ENCODE measurements around the gene SLC35B1. TPM values are rescaled to one million over a fixed set of nuclear protein-coding genes. Genes with fewer than 3 reads are reported as not detected.

Gene SLC35B1
- polyA plus RNA-seq, 1 donor (not counting 4 experiments of a cell fraction or from before 2014, with no cell fraction given), result 71.6 TPM

DNA sequence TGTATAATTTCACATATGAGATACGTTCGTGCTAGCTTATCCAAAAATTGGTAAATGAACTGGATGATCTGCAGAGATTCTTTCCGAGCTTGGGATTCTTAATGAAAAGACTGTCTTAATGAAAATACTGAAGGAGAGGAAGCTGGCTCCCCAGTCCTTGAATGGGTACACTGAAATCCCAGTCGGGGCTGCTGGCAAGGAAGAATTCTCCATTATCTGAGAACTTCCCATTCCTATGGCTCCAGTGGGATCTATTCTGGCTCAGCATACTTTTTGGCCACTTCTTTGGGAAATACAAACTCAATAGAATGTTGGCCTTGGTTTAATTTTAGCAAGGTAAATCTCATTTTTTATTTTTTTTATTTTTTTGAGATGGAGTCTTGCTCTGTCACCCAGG, 23.7 kb upstream of the SLC35B1 start:
- H3K36me3 ChIP-seq (ENCODE audit: control insufficient read depth in 2 of 2, extremely low read depth in 1 of 2, insufficient read depth in 2 of 2, low read length in 2 of 2), result no peaks in the 10 kb centered on the region
- H3K79me2 ChIP-seq (ENCODE audit: control insufficient read depth, insufficient read depth, low read length), result no peaks in the 10 kb centered on the region
- TF ChIP-seq CTCF (optimal IDR thresholded peaks at IDR 0.05 in 1 of 3, IDR thresholded peaks at IDR 0.05 in 1 of 3, conservative IDR thresholded peaks at IDR 0.05 in 1 of 3; ENCODE audit: extremely low read depth in 1 of 3, insufficient read depth in 2 of 3, low read length in 3 of 3) (no peak), EZH2 (IDR thresholded peaks at IDR 0.05; ENCODE audit: low read length) (no peak)
- H3K9ac ChIP-seq (ENCODE audit: control insufficient read depth, extremely low read depth, insufficient read depth, low read length), result no peak overlapping the region
- H3K4me3 ChIP-seq (ENCODE audit: control insufficient read depth in 2 of 3, extremely low read depth in 1 of 3, insufficient read depth in 2 of 3, low read depth in 1 of 3, low read length in 3 of 3), result no peak overlapping the region
- FAIRE-seq (no peak), DNase-seq (ENCODE audit: low read depth, low spot score) (no peak)
- H3K9me1 ChIP-seq (ENCODE audit: control insufficient read depth, extremely low read depth, insufficient read depth, low read length), result no peaks in the 10 kb centered on the region
- H4K20me1 ChIP-seq (ENCODE audit: control insufficient read depth, extremely low read depth, insufficient read depth, low read length), result no peaks in the 10 kb centered on the region
- no peaks in the 10 kb centered on the region for H3K27me3 ChIP-seq (ENCODE audit: control insufficient read depth, extremely low read depth, insufficient read depth, low read length)
- dilution Hi-C loops (cut with MboI; ENCODE audit: extremely low pct_ligation_motif_present, low sequenced_read_pairs), result no loop called here
- no peak overlapping the region for H2AFZ ChIP-seq (ENCODE audit: control insufficient read depth, low read length)
- H3K9me3 ChIP-seq (ENCODE audit: control insufficient read depth, low read depth, low read length), result no peaks in the 10 kb centered on the region
- no peak overlapping the region for H3K4me2 ChIP-seq (ENCODE audit: control insufficient read depth, extremely low read depth, insufficient read depth, low read depth, low read length)
- H3K27ac ChIP-seq (ENCODE audit: control insufficient read depth, insufficient read depth, low read length), result no peak overlapping the region
- no peaks in the 10 kb centered on the region for H3K4me1 ChIP-seq (ENCODE audit: control insufficient read depth, extremely low read depth, insufficient read depth, low read length)

DNA sequence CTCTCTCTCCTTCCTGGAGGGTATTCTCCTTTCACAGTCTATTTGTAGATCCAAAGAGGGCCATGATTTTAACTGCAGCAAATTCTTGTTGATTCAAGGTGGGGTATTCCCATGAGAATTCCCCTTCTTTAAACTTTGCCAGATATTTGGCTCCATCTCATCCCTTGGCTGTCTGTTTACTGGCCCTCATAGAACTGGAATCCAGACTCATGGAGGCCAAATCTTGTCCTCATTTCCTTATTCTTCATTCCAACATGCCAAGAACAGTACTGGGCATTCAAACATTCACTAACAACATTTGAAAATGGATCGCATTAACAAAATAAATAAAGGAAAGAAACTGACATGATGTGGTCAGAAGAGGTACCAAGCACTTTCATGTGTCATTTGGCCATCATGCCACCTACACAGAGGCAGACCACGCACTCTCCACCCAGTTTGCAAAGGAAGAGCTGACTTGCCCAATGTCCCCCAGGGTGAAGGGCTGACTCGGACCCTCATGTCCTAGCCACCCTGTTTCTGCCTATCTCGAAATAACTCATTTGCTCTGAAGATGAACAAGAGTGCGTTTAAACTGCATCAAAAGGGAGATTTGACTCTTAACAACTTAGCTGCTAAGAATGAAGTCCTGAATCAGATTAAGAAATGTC, 23.1 kb upstream of the SLC35B1 start:
- no peaks in the 10 kb centered on the region for H3K9me3 ChIP-seq (ENCODE audit: control insufficient read depth, low read depth, low read length)
- no peaks in the 10 kb centered on the region for H3K36me3 ChIP-seq (ENCODE audit: control insufficient read depth in 2 of 2, extremely low read depth in 1 of 2, insufficient read depth in 2 of 2, low read length in 2 of 2)
- no peaks in the 10 kb centered on the region for H3K4me1 ChIP-seq (ENCODE audit: control insufficient read depth, extremely low read depth, insufficient read depth, low read length)
- H3K9ac ChIP-seq (ENCODE audit: control insufficient read depth, extremely low read depth, insufficient read depth, low read length), result no peak overlapping the region
- no peak for DNase-seq (ENCODE audit: low read depth, low spot score)
- H3K27ac ChIP-seq (ENCODE audit: control insufficient read depth, insufficient read depth, low read length), result no peak overlapping the region
- no peak overlapping the region for H3K4me3 ChIP-seq (ENCODE audit: control insufficient read depth in 2 of 3, extremely low read depth in 1 of 3, insufficient read depth in 2 of 3, low read depth in 1 of 3, low read length in 3 of 3)
- no peaks in the 10 kb centered on the region for H3K79me2 ChIP-seq (ENCODE audit: control insufficient read depth, insufficient read depth, low read length)
- H2AFZ ChIP-seq (ENCODE audit: control insufficient read depth, low read length), result no peak overlapping the region
- no peaks in the 10 kb centered on the region for H3K9me1 ChIP-seq (ENCODE audit: control insufficient read depth, extremely low read depth, insufficient read depth, low read length)
- H3K27me3 ChIP-seq (ENCODE audit: control insufficient read depth, extremely low read depth, insufficient read depth, low read length), result no peaks in the 10 kb centered on the region
- no peaks in the 10 kb centered on the region for H4K20me1 ChIP-seq (ENCODE audit: control insufficient read depth, extremely low read depth, insufficient read depth, low read length)
- FAIRE-seq, result no peak
- dilution Hi-C loops (cut with MboI; ENCODE audit: extremely low pct_ligation_motif_present, low sequenced_read_pairs), result no loop called here
- no peak overlapping the region for H3K4me2 ChIP-seq (ENCODE audit: control insufficient read depth, extremely low read depth, insufficient read depth, low read depth, low read length)
- TF ChIP-seq EZH2 (IDR thresholded peaks at IDR 0.05; ENCODE audit: low read length), result no peak

Measured in keratinocyte (primary cell).